Activated T-cell treated with anti-CD3 and anti-CD28 coated beads, Interleukin-2, amount 50 U/mL, for 48 hours (primary cell): Measurements from ENCODE around the gene HLA-B.
"Not testable (repeated sequence)": the region's sequence is repeated elsewhere in the genome, so short reads cannot be mapped to it uniquely, and the experiment has no call there.

Source experiments
- DNase-seq, 2 experiments: peaks; one replicate each; pipeline ENCODE4 v3.0.0-alpha.2; 2020

HLA-B gene

GRCh38 chr6:31381666-31382065 is 24.7 kb upstream of the HLA-B start:
- DNase-seq: no peak

- DNase-seq: no peak
These were observed 22.9 kb upstream of the HLA-B start for GRCh38 chr6:31379850-31380249.

GRCh38 chr6:31378721-31379103 is 21.7 kb upstream of the HLA-B start:
- no peak for DNase-seq

GRCh38 chr6:31378062-31378720 is 21.2 kb upstream of the HLA-B start:
- no peak for DNase-seq

- DNase-seq: no peak
These were observed 20.1 kb upstream of the HLA-B start for GRCh38 chr6:31377029-31377428.

GRCh38 chr6:31375699-31376098 is 18.7 kb upstream of the HLA-B start:
- no peak for DNase-seq

GRCh38 chr6:31374118-31374517 is 17.1 kb upstream of the HLA-B start:
- not testable (repeated sequence) for DNase-seq

- DNase-seq: no peak
These were observed 11.5 kb upstream of the HLA-B start for GRCh38 chr6:31368461-31368860.

- peak; percentile 89 to 90 for DNase-seq
These were observed 9.9 kb upstream of the HLA-B start for GRCh38 chr6:31366693-31367470.

- no peak for DNase-seq
These were observed 8.9 kb upstream of the HLA-B start for GRCh38 chr6:31365864-31366263.

- no peak for DNase-seq
These were observed 6.8 kb upstream of the HLA-B start for GRCh38 chr6:31363811-31364210.

GRCh38 chr6:31362751-31363150 is 5.8 kb upstream of the HLA-B start:
- no peak for DNase-seq

- no peak for DNase-seq
These were observed 2.6 kb upstream of the HLA-B start for GRCh38 chr6:31359581-31359980.

GRCh38 chr6:31358302-31358701 is 1.3 kb upstream of the HLA-B start:
- peak in 1 of 2 experiments; percentile 30 for DNase-seq

GRCh38 chr6:31357886-31358285 is 907 bp upstream of the HLA-B start:
- no peak for DNase-seq

GRCh38 chr6:31356216-31356945 is 598 bp downstream of the HLA-B start:
- peak; percentile 47 to 52 for DNase-seq

GRCh38 chr6:31355583-31355948 is 1.4 kb downstream of the HLA-B start:
- peak in 1 of 2 experiments; percentile 41 for DNase-seq

GRCh38 chr6:31354864-31355582 is 2.0 kb downstream of the HLA-B start:
- DNase-seq: peak in 1 of 2 experiments; percentile 25

GRCh38 chr6:31354158-31354863 is 2.7 kb downstream of the HLA-B start:
- DNase-seq: peak in 1 of 2 experiments; percentile 39

GRCh38 chr6:31353384-31353945 is 3.5 kb downstream of the HLA-B start:
- DNase-seq: no peak

- peak; percentile 33 to 47 for DNase-seq
These were observed 4.1 kb downstream of the HLA-B start for GRCh38 chr6:31352683-31353383.
